Measurements from ENCODE around the gene NMB. TPM values are rescaled to one million over a fixed set of nuclear protein-coding genes. Genes with fewer than 3 reads are reported as not detected.
A peak's percentile ranks its signal among the peaks of the same experiment; 100 is the strongest.

The NMB gene
- total RNA-seq, 1 experiment from 2014 or later, result 10.9 TPM

GRCh38 chr15:84611631-84612030, 46.4 kb downstream of the NMB start:
- Mint-ChIP-seq H3K9me3 (ENCODE audit: low read depth, unreplicated experiment) (no peaks in the 10 kb centered on the region), H3K27ac (ENCODE audit: unreplicated experiment) (no peak overlapping the region), H3K27me3 (ENCODE audit: unreplicated experiment) (no peaks in the 10 kb centered on the region), H3K4me3 (ENCODE audit: low read depth, unreplicated experiment) (no peak overlapping the region), H3K36me3 (ENCODE audit: insufficient read depth, unreplicated experiment) (peaks cover 6% of the 10 kb centered on the region), H3K4me1 (ENCODE audit: low read depth, unreplicated experiment) (peaks cover 16% of the 10 kb centered on the region)
- CTCF ChIA-PET, result interaction anchor here (0.6 kb wide), 1 partner anchor 33 kb away, joined by 4 read pairs; no protein-coding TSS in a partner anchor
- no peak for TF ChIP-seq CTCF (IDR thresholded peaks at IDR 0.05; ENCODE audit: unreplicated experiment)
- intact Hi-C loops (cut with micrococcal nuclease; ENCODE audit: unreplicated experiment), result no loop called here
- no TSS peak for BruUV-seq (replicated peaks)
- no peak for DNase-seq

- DNase-seq, result no peak
- CTCF ChIA-PET, result no interaction called here
- no TSS peak for BruUV-seq (replicated peaks)
- no peak for TF ChIP-seq CTCF (IDR thresholded peaks at IDR 0.05; ENCODE audit: unreplicated experiment)
- Mint-ChIP-seq H3K9me3 (ENCODE audit: low read depth, unreplicated experiment) (no peaks in the 10 kb centered on the region), H3K4me1 (ENCODE audit: low read depth, unreplicated experiment) (peaks cover 32% of the 10 kb centered on the region), H3K27ac (ENCODE audit: unreplicated experiment) (no peak overlapping the region), H3K27me3 (ENCODE audit: unreplicated experiment) (no peaks in the 10 kb centered on the region), H3K36me3 (ENCODE audit: insufficient read depth, unreplicated experiment) (peaks cover 8% of the 10 kb centered on the region), H3K4me3 (ENCODE audit: low read depth, unreplicated experiment) (no peak overlapping the region)
- intact Hi-C loops (cut with micrococcal nuclease; ENCODE audit: unreplicated experiment), result no loop called here
Observed at GRCh38 chr15:84609818-84610525, 48.0 kb downstream of the NMB start.

- Mint-ChIP-seq H3K4me3 (ENCODE audit: low read depth, unreplicated experiment) (no peak overlapping the region), H3K9me3 (ENCODE audit: low read depth, unreplicated experiment) (no peaks in the 10 kb centered on the region), H3K36me3 (ENCODE audit: insufficient read depth, unreplicated experiment) (peaks cover 12% of the 10 kb centered on the region), H3K4me1 (ENCODE audit: low read depth, unreplicated experiment) (peaks cover 43% of the 10 kb centered on the region), H3K27me3 (ENCODE audit: unreplicated experiment) (no peaks in the 10 kb centered on the region), H3K27ac (ENCODE audit: unreplicated experiment) (no peak overlapping the region)
- DNase-seq, result no peak
- TF ChIP-seq CTCF (IDR thresholded peaks at IDR 0.05; ENCODE audit: unreplicated experiment), result no peak
- intact Hi-C loops (cut with micrococcal nuclease; ENCODE audit: unreplicated experiment), result no loop called here
- CTCF ChIA-PET, result interaction anchor here (0.5 to 0.9 kb wide), 2 partner anchors 15 to 55 kb away, joined by 3 to 4 read pairs; no protein-coding TSS in a partner anchor
- no TSS peak for BruUV-seq (replicated peaks)
Observed at GRCh38 chr15:84608707-84609284, 49.2 kb downstream of the NMB start.

- peaks cover 26% of the 10 kb centered on the region for H3K36me3 Mint-ChIP-seq (ENCODE audit: insufficient read depth, unreplicated experiment)
- BruUV-seq (replicated peaks), result no TSS peak
- no peak for DNase-seq
- peaks cover 51% of the 10 kb centered on the region for H3K4me1 Mint-ChIP-seq (ENCODE audit: low read depth, unreplicated experiment)
- no peak for TF ChIP-seq CTCF (IDR thresholded peaks at IDR 0.05; ENCODE audit: unreplicated experiment)
- H3K4me3 Mint-ChIP-seq (ENCODE audit: low read depth, unreplicated experiment), result peak overlapping the region; percentile 32
- intact Hi-C loops (cut with micrococcal nuclease; ENCODE audit: unreplicated experiment), result no loop called here
- CTCF ChIA-PET, result interaction anchor here (0.8 to 1.1 kb wide), 2 partner anchors 33 to 48 kb away, joined by 4 read pairs; partner anchors contain the start of gene WDR73
- H3K27me3 Mint-ChIP-seq (ENCODE audit: unreplicated experiment), result no peaks in the 10 kb centered on the region
- peak overlapping the region; percentile 67 for H3K27ac Mint-ChIP-seq (ENCODE audit: unreplicated experiment)
- H3K9me3 Mint-ChIP-seq (ENCODE audit: low read depth, unreplicated experiment), result no peaks in the 10 kb centered on the region
Observed at GRCh38 chr15:84606653-84607120, 51.3 kb downstream of the NMB start.

All from Calu3 (cell line).